ENCODE data around the gene UGGT1.

Gene UGGT1

GRCh38 chr2:128057334-128057733 is 33.7 kb upstream of the UGGT1 start:
- no peak for TF ChIP-seq CTCF (IDR thresholded peaks at IDR 0.05; ENCODE audit: borderline replicate concordance, insufficient read depth, low read depth, low read length)
- no peak overlapping the region for H3K4me3 ChIP-seq (ENCODE audit: low read depth, low read length)

- TF ChIP-seq CTCF (IDR thresholded peaks at IDR 0.05; ENCODE audit: borderline replicate concordance, insufficient read depth, low read depth, low read length), result no peak
Observed at GRCh38 chr2:128058114-128058513, 32.9 kb upstream of the UGGT1 start.

GRCh38 chr2:128062571-128062970 is 28.4 kb upstream of the UGGT1 start:
- no peak for TF ChIP-seq CTCF (IDR thresholded peaks at IDR 0.05; ENCODE audit: borderline replicate concordance, insufficient read depth, low read depth, low read length)
- H3K4me3 ChIP-seq (ENCODE audit: low read depth, low read length), result no peak overlapping the region

More at GRCh38 chr2:128058114-128058513, 32.9 kb upstream of the UGGT1 start:
- no peak overlapping the region for H3K4me3 ChIP-seq (ENCODE audit: low read depth, low read length)

- H3K4me3 ChIP-seq (ENCODE audit: low read depth, low read length), result no peak overlapping the region
- TF ChIP-seq CTCF (IDR thresholded peaks at IDR 0.05; ENCODE audit: borderline replicate concordance, insufficient read depth, low read depth, low read length), result no peak
Observed at GRCh38 chr2:128064353-128064752, 26.6 kb upstream of the UGGT1 start.

GRCh38 chr2:128069769-128070168 is 21.2 kb upstream of the UGGT1 start:
- no peak for TF ChIP-seq CTCF (IDR thresholded peaks at IDR 0.05; ENCODE audit: borderline replicate concordance, insufficient read depth, low read depth, low read length)

GRCh38 chr2:128073278-128073677 is 17.7 kb upstream of the UGGT1 start:
- no peak for TF ChIP-seq CTCF (IDR thresholded peaks at IDR 0.05; ENCODE audit: borderline replicate concordance, insufficient read depth, low read depth, low read length)

More at GRCh38 chr2:128069769-128070168, 21.2 kb upstream of the UGGT1 start:
- no peak overlapping the region for H3K4me3 ChIP-seq (ENCODE audit: low read depth, low read length)

GRCh38 chr2:128076461-128077106 is 14.4 kb upstream of the UGGT1 start:
- H3K4me3 ChIP-seq (ENCODE audit: low read depth, low read length), result no peak overlapping the region
- TF ChIP-seq CTCF (IDR thresholded peaks at IDR 0.05; ENCODE audit: borderline replicate concordance, insufficient read depth, low read depth, low read length), result no peak

More at GRCh38 chr2:128073278-128073677, 17.7 kb upstream of the UGGT1 start:
- no peak overlapping the region for H3K4me3 ChIP-seq (ENCODE audit: low read depth, low read length)

All from GM12875 (cell line).